Measurements from ENCODE around the gene NT5C3B.

NT5C3B gene

DNA sequence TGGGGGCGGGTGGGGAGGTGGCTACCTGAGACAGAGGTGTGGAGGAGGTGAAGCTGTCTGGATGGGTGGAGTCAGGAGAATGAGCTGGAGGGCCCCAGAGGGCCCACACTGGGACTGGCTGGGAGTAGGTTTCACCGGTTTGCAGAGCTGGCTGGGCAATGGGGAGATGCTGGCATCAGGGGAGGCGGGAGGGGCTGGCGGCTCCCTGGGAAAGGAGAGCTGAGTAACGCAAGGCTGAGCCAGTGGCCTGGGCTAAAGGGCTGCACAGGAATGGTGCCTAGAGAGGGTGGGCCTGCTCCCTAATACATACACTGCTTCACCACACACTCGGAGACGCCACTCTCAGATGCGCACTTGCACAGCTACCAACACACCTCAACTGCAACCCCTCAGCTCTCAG, 36.7 kb downstream of the NT5C3B start:
- H3K36me3 ChIP-seq (ENCODE audit: control insufficient read depth in 1 of 2, insufficient read depth in 2 of 2, low read length in 2 of 2) = no peaks in the 10 kb centered on the region
- no peak overlapping the region for H3K27ac ChIP-seq (ENCODE audit: low read depth, low read length)
- H3K9ac ChIP-seq (ENCODE audit: low read depth in 1 of 2, low read length in 2 of 2) = no peak overlapping the region
- no peaks in the 10 kb centered on the region for H3K27me3 ChIP-seq (ENCODE audit: control insufficient read depth in 1 of 2, insufficient read depth in 2 of 2, low read length in 2 of 2)
- no peak overlapping the region for H3K4me3 ChIP-seq (ENCODE audit: low read depth in 1 of 2, low read length in 2 of 2)
- no peaks in the 10 kb centered on the region for H3K9me3 ChIP-seq (ENCODE audit: control insufficient read depth in 1 of 2, low read length in 2 of 2)
- peaks cover 12 to 15% of the 10 kb centered on the region in 2 donors for H3K4me1 ChIP-seq (ENCODE audit: control insufficient read depth in 1 of 2, insufficient read depth in 2 of 2, low read length in 2 of 2)

DNA sequence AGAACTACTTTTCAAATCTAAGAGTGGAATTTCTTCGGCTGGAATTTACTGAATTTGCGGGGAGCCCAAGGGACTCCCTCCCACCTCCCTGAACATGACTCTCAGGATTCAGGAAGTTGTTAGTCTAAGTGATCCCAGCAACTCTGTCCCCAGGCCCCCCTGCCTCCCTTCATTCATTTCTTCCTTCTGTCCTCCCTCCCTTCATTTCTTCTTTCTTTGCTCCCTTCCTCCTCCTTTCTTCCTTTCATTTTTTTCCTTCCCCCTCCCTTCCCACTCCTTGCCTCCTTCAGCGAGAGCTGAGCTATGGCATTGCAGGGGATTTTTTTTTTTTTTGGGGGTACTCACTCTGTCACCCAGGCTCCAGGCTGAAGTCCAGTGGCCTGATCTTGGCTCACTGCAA, 38.7 kb downstream of the NT5C3B start:
- Histone ChIP-seq H3K27me3 (ENCODE audit: control insufficient read depth in 1 of 2, insufficient read depth in 2 of 2, low read length in 2 of 2) (no peaks in the 10 kb centered on the region), H3K9ac (ENCODE audit: low read depth in 1 of 2, low read length in 2 of 2) (no peak overlapping the region), H3K4me1 (ENCODE audit: control insufficient read depth in 1 of 2, insufficient read depth in 2 of 2, low read length in 2 of 2) (peaks cover 32% of the 10 kb centered on the region in 2 donors), H3K9me3 (ENCODE audit: control insufficient read depth in 1 of 2, low read length in 2 of 2) (no peaks in the 10 kb centered on the region), H3K27ac (ENCODE audit: low read depth, low read length) (no peak overlapping the region), H3K36me3 (ENCODE audit: control insufficient read depth in 1 of 2, insufficient read depth in 2 of 2, low read length in 2 of 2) (no peaks in the 10 kb centered on the region), H3K4me3 (ENCODE audit: low read depth in 1 of 2, low read length in 2 of 2) (no peak overlapping the region)

DNA sequence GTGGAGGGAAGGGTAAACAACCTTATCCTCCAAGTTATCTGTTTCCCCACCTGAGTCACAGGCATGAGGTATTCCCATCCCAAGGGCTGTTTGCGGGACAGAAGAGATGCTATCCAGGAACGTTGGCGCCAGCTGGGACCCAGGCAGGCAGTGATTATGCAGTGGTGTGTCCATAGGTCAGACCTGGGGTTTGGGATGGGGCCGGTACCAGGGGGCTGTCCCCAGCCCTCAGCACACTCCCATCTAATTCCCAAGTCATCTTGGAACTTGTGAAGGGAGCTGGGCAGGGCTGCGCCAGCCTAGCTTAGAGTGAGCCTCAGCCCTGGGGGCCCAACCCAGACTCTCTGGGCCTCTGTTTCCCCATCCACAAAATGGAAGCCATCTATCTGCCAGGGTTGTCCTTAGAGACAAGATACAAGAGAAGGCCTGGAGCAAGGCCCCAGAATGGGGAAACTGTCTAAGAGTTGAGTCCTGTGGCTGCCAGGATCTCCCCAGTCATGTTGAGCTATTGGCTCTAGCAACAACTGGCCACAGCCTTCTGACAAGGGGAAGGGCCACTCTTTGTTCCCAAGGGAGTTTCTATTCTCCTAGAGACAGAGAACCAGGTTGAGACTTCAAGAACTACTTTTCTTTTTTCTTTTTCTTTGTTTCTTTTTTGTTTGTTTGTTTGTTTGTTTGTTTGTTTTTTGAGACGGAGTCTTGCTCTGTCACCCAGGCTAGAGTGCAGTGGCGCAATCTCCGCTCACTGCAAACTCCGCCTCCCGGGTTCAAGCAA, 39.7 kb downstream of the NT5C3B start:
- peaks cover 37 to 39% of the 10 kb centered on the region in 2 donors for H3K4me1 ChIP-seq (ENCODE audit: control insufficient read depth in 1 of 2, insufficient read depth in 2 of 2, low read length in 2 of 2)
- no peak overlapping the region for H3K4me3 ChIP-seq (ENCODE audit: low read depth in 1 of 2, low read length in 2 of 2)
- no peaks in the 10 kb centered on the region for H3K36me3 ChIP-seq (ENCODE audit: control insufficient read depth in 1 of 2, insufficient read depth in 2 of 2, low read length in 2 of 2)
- H3K9ac ChIP-seq (ENCODE audit: low read depth in 1 of 2, low read length in 2 of 2) = no peak overlapping the region
- H3K27me3 ChIP-seq (ENCODE audit: control insufficient read depth in 1 of 2, insufficient read depth in 2 of 2, low read length in 2 of 2) = no peaks in the 10 kb centered on the region
- H3K9me3 ChIP-seq (ENCODE audit: control insufficient read depth in 1 of 2, low read length in 2 of 2) = no peaks in the 10 kb centered on the region
- no peak overlapping the region for H3K27ac ChIP-seq (ENCODE audit: low read depth, low read length)

DNA sequence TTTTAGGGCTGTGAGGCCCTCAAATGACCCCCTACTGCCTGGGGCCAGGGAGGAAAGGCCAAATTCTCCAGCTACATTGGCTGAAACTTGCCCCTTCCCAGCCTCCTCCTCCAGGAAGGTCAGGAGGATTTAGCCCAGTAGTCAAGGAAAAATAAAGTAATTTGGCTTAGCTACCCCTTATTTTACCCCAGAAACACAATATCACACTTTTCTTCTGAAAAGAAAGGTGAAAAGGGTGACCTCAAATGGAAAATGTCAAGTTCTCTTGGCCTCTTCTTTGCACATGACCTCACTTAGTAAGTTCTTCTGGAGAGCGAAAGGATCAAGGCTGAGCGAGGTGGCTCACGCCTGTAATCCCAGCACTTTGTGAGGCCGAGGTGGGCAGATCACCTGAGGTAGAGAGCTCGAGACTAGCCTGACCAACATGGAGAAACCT, 41.5 kb downstream of the NT5C3B start:
- Histone ChIP-seq H3K27ac (ENCODE audit: low read depth, low read length) (no peak overlapping the region), H3K27me3 (ENCODE audit: control insufficient read depth in 1 of 2, insufficient read depth in 2 of 2, low read length in 2 of 2) (no peaks in the 10 kb centered on the region), H3K36me3 (ENCODE audit: control insufficient read depth in 1 of 2, insufficient read depth in 2 of 2, low read length in 2 of 2) (no peaks in the 10 kb centered on the region), H3K4me1 (ENCODE audit: control insufficient read depth in 1 of 2, insufficient read depth in 2 of 2, low read length in 2 of 2) (peaks cover 27 to 31% of the 10 kb centered on the region in 2 donors), H3K9ac (ENCODE audit: low read depth in 1 of 2, low read length in 2 of 2) (peak overlapping the region in 1 of 2 donors; percentile 71), H3K4me3 (ENCODE audit: low read depth in 1 of 2, low read length in 2 of 2) (no peak overlapping the region), H3K9me3 (ENCODE audit: control insufficient read depth in 1 of 2, low read length in 2 of 2) (no peaks in the 10 kb centered on the region)

DNA sequence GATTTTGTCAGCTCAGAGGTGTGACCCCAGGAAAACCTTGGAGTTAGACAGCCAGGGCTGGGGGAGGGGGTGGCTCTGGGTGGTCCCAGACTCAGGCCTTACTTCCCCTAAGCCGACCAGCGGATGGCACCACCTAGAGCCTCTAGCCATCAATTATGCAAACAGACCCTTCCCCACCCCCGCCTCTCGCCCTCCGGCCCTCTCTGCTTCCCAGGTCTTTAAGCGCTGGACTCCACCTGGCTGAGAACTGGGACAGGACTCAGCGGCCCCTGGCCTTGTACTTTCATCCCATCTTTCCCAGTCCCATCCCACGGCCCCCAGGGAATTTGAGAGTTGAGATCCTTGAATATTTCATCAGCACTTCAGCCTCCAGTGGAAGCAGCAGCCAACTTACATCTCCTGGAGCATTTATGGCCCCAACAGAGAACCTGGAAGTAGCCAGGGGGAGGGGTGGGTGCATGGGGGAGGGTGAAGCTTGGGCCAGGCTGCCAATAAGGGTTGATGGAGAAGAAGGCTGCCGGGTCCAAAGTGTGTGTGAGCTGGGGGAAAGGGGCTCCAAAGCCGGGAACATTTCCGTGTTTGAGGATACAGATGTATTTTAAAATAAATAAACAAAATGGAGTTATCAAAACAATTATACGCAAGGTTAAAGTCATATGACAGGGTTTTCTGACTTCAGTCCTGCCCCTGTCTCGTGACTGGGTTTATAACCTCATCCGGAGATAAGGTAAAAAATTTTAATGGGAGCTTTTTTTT, 42.1 kb downstream of the NT5C3B start:
- H3K27me3 ChIP-seq (ENCODE audit: control insufficient read depth in 1 of 2, insufficient read depth in 2 of 2, low read length in 2 of 2) = no peaks in the 10 kb centered on the region
- peak overlapping the region; percentile 23 to 45 for H3K4me3 ChIP-seq (ENCODE audit: low read depth in 1 of 2, low read length in 2 of 2)
- peak overlapping the region; percentile 91 for H3K27ac ChIP-seq (ENCODE audit: low read depth, low read length)
- H3K9ac ChIP-seq (ENCODE audit: low read depth in 1 of 2, low read length in 2 of 2) = peak overlapping the region; percentile 52 to 71
- H3K36me3 ChIP-seq (ENCODE audit: control insufficient read depth in 1 of 2, insufficient read depth in 2 of 2, low read length in 2 of 2) = no peaks in the 10 kb centered on the region
- H3K9me3 ChIP-seq (ENCODE audit: control insufficient read depth in 1 of 2, low read length in 2 of 2) = no peaks in the 10 kb centered on the region
- peaks cover 27 to 31% of the 10 kb centered on the region in 2 donors for H3K4me1 ChIP-seq (ENCODE audit: control insufficient read depth in 1 of 2, insufficient read depth in 2 of 2, low read length in 2 of 2)

DNA sequence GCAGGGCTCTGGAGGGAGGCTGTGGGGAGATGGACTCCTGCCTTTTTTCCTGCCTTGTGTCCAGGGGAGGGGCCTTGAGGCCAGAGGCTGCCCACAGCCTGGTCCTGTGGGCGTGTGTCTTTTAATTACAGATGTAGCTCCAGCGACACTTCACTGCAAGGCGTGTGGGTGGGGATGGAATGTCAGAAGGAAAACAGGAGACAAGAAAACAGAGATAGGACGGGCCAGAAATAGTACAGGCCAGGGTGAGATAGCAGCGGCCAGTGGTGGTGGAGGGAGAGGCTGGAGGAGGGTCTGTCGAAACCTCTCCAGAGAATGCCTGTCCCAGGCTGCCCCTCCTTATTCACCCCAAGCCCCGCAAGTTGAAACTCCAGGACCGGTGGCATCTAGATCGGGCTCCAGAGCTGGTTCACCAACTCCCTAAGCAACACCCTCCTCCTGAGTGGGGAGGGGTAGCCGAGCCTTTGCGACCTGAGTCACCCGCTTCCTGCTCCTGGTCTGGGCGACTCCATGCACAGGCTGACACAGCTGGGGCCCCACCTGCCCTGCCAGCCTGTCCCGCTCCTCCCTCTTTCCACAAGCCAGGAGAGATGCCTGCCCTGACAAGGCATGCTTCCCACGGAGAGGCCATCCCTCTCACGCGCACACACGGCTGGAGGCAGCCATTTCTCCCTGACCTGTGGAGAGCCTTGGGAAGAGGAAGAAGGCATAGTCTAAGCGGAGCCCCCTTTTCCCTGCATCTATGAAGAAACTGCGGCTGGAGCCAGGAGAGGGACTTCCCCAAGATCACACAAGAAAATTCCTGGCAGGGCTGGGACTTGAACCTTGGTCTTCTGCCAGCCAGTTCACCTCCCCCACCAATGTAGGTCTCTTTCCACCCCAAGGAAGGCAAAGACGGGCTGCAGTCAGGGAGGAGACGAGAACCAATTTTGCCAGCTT, 42.9 kb downstream of the NT5C3B start:
- H3K27me3 ChIP-seq (ENCODE audit: control insufficient read depth in 1 of 2, insufficient read depth in 2 of 2, low read length in 2 of 2) = no peaks in the 10 kb centered on the region
- H3K9me3 ChIP-seq (ENCODE audit: control insufficient read depth in 1 of 2, low read length in 2 of 2) = no peaks in the 10 kb centered on the region
- peak overlapping the region; percentile 91 for H3K27ac ChIP-seq (ENCODE audit: low read depth, low read length)
- no peaks in the 10 kb centered on the region for H3K36me3 ChIP-seq (ENCODE audit: control insufficient read depth in 1 of 2, insufficient read depth in 2 of 2, low read length in 2 of 2)
- peaks cover 27 to 31% of the 10 kb centered on the region in 2 donors for H3K4me1 ChIP-seq (ENCODE audit: control insufficient read depth in 1 of 2, insufficient read depth in 2 of 2, low read length in 2 of 2)
- peak overlapping the region; percentile 52 to 71 for H3K9ac ChIP-seq (ENCODE audit: low read depth in 1 of 2, low read length in 2 of 2)
- peak overlapping the region; percentile 23 to 45 for H3K4me3 ChIP-seq (ENCODE audit: low read depth in 1 of 2, low read length in 2 of 2)

DNA sequence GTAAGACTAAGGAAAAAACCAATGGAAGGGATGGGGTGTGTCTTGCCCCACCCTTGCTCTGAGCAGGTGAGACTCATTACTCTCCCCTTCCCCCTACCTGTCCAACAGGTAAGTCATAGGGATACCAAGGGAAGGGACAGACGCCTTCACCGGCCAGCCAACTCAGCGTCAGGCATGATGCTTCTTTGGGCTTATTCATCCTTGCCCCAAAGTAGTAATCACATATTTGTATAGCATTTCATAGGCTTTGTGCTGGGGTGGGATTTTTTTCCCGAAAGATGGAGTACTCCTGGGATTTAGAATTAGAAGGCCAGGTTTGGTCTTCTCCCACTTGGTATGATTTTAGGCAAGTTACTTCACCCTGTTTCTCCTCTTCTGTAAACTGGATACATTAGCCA, 49.0 kb downstream of the NT5C3B start:
- Histone ChIP-seq H3K9me3 (ENCODE audit: control insufficient read depth in 1 of 2, low read length in 2 of 2) (no peaks in the 10 kb centered on the region), H3K9ac (ENCODE audit: low read depth in 1 of 2, low read length in 2 of 2) (peak overlapping the region; percentile 4 to 22), H3K36me3 (ENCODE audit: control insufficient read depth in 1 of 2, insufficient read depth in 2 of 2, low read length in 2 of 2) (peaks cover 0 to 5% of the 10 kb centered on the region in 2 donors), H3K27me3 (ENCODE audit: control insufficient read depth in 1 of 2, insufficient read depth in 2 of 2, low read length in 2 of 2) (no peaks in the 10 kb centered on the region), H3K4me3 (ENCODE audit: low read depth in 1 of 2, low read length in 2 of 2) (no peak overlapping the region), H3K27ac (ENCODE audit: low read depth, low read length) (no peak overlapping the region), H3K4me1 (ENCODE audit: control insufficient read depth in 1 of 2, insufficient read depth in 2 of 2, low read length in 2 of 2) (peaks cover 31% of the 10 kb centered on the region in 2 donors)

DNA sequence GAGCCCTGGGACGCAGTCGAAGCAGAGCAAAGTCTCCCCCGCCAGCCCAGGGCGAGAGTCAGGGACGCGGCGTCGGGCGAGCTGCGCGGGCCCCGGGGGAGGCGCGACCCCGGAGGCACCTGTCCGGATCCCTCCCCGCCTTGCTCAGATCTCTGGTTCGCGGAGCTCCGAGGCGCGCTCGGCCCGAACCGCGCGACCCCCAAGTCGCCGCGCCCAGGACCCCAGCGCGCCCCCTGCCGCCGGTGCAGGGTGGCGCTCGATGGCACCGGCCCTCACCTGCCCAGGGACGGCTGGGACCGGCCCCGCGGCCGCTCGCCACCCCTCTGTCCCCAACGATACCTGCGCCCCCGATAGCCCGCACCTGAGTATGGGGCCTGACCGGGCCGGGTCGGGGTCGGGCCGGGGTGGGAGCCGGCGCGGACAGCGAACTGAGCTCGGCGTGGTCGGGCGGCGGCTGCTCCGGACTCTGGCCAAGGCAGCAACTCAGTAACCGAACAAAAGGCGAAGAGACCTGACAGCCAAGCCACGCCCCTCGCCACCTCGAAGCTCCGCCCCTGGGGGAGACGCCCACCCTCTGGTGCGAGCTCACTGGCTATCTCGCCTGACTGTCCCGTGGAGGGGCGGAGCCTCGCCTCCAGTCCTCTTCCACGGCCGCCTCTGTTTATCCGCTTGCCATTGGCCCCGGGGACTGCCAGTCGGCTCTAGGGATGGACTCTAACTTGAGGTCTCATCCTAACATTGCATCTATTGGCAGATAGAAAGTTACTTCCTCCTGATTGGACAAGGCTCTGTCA, 49.6 kb downstream of the NT5C3B start, which contains the start of gene JUP:
TSS of gene JUP (minus strand) at position 485 of the 794 bp plus-strand sequence. CDS start 14,857 bp downstream, outside the sequence.
- Histone ChIP-seq H3K27ac (ENCODE audit: low read depth, low read length) (peak within 1 kb of the TSS; percentile 99), H3K9me3 (ENCODE audit: control insufficient read depth in 1 of 2, low read length in 2 of 2) (no peaks in the 10 kb centered on the region), H3K36me3 (ENCODE audit: control insufficient read depth in 1 of 2, insufficient read depth in 2 of 2, low read length in 2 of 2) (peaks cover 0 to 5% of the 10 kb centered on the region in 2 donors), H3K9ac (ENCODE audit: low read depth in 1 of 2, low read length in 2 of 2) (peak within 1 kb of the TSS; percentile 90 to 96), H3K4me3 (ENCODE audit: low read depth in 1 of 2, low read length in 2 of 2) (peak within 1 kb of the TSS; percentile 72 to 75), H3K4me1 (ENCODE audit: control insufficient read depth in 1 of 2, insufficient read depth in 2 of 2, low read length in 2 of 2) (peaks cover 30 to 32% of the 10 kb centered on the region in 2 donors), H3K27me3 (ENCODE audit: control insufficient read depth in 1 of 2, insufficient read depth in 2 of 2, low read length in 2 of 2) (no peaks in the 10 kb centered on the region)

DNA sequence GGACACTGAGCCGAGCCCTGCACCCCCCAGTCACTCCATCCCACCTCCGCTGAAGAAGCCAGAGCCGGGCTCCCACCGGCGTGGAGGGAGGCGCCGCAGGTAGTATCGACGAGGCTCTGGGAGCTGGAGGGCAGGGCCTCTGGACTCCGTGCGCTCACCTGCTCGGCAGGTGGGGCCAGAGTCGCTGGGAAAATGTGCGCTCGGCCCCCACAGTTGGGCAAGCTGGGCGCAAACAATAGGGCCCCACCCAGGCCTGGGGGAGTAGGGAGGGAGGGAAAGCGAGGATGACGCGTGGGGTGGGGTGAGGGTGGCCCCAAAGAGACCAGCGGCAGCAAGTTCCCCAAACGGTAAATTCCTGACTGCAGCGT, 50.2 kb downstream of the NT5C3B start:
- no peaks in the 10 kb centered on the region for H3K27me3 ChIP-seq (ENCODE audit: control insufficient read depth in 1 of 2, insufficient read depth in 2 of 2, low read length in 2 of 2)
- peak overlapping the region; percentile 99 for H3K27ac ChIP-seq (ENCODE audit: low read depth, low read length)
- peak overlapping the region; percentile 72 to 75 for H3K4me3 ChIP-seq (ENCODE audit: low read depth in 1 of 2, low read length in 2 of 2)
- no peaks in the 10 kb centered on the region for H3K9me3 ChIP-seq (ENCODE audit: control insufficient read depth in 1 of 2, low read length in 2 of 2)
- peaks cover 0 to 5% of the 10 kb centered on the region in 2 donors for H3K36me3 ChIP-seq (ENCODE audit: control insufficient read depth in 1 of 2, insufficient read depth in 2 of 2, low read length in 2 of 2)
- H3K4me1 ChIP-seq (ENCODE audit: control insufficient read depth in 1 of 2, insufficient read depth in 2 of 2, low read length in 2 of 2) = peaks cover 31 to 33% of the 10 kb centered on the region in 2 donors
- peak overlapping the region; percentile 90 to 96 for H3K9ac ChIP-seq (ENCODE audit: low read depth in 1 of 2, low read length in 2 of 2)
